Aorta (tissue), 5 donors: ENCODE results near the gene DHRS2. TPM values are rescaled to one million over a fixed set of nuclear protein-coding genes. Genes with fewer than 3 reads are reported as not detected.
A peak's percentile ranks its signal among the peaks of the same experiment; 100 is the strongest.
"Not testable (repeated sequence)": the region's sequence is repeated elsewhere in the genome, so short reads cannot be mapped to it uniquely, and the experiment has no call there.

Source experiments
- ATAC-seq: fragments of 200-7000 bp; cut with Tn5 transposase; one replicate; pipeline ENCODE4 v1.9.1; 2022; ENCODE audit warnings: moderate library complexity; ENCODE audit not compliant: low FRiP score
- DNase-seq, 2 donors: peaks; one replicate each; pipeline ENCODE4 v3.0.0-alpha.2; 2020
- H3K27ac ChIP-seq, 2 donors: one replicate each; pipeline ENCODE4 v1.5.1; 2013; ENCODE audit warnings: low read length in 2 of 2, mild to moderate bottlenecking in 2 of 2, moderate library complexity in 2 of 2, control low read depth in 1 of 2, inconsistent platforms in 1 of 2, low read depth in 1 of 2
- H3K27me3 ChIP-seq, 2 donors: one replicate each; pipeline ENCODE4 v1.6.1; 2013; ENCODE audit warnings: control low read depth in 1 of 2, low read length in 1 of 2, mild to moderate bottlenecking in 1 of 2, moderate library complexity in 1 of 2; ENCODE audit not compliant: insufficient read depth in 2 of 2, control insufficient read depth in 1 of 2
- H3K36me3 ChIP-seq, 2 donors: one replicate each; pipeline ENCODE4 v1.6.1; 2013; ENCODE audit warnings: control low read depth in 1 of 2, low read length in 1 of 2, mild to moderate bottlenecking in 1 of 2; ENCODE audit not compliant: insufficient read depth in 2 of 2, control insufficient read depth in 1 of 2
- H3K4me1 ChIP-seq, 2 donors: one replicate each; pipeline ENCODE4 v1.6.1; 2013; ENCODE audit warnings: low read length in 2 of 2, control low read depth in 1 of 2, mild to moderate bottlenecking in 1 of 2, moderate library complexity in 1 of 2; ENCODE audit not compliant: insufficient read depth in 2 of 2, control insufficient read depth in 1 of 2
- H3K4me3 ChIP-seq, 2 donors: one replicate each; pipeline ENCODE4 v1.5.1; 2013; ENCODE audit warnings: low read length in 2 of 2, control low read depth in 1 of 2, mild to moderate bottlenecking in 1 of 2
- H3K9me3 ChIP-seq: one replicate; pipeline ENCODE4 v1.6.1; 2013; ENCODE audit warnings: mild to moderate bottlenecking, low read length; ENCODE audit not compliant: control insufficient read depth
- WGBS, 2 donors: extraction: QIAGEN DNeasy Blood & Tissue Kit; methylation state at CpG; one replicate each; pipeline ENCODE4 v1.1.7; 2013; 5-methylcytosine and 5-hydroxymethylcytosine counted together
- intact Hi-C, 2 donors: fragments of 100-400 bp; cut with DNase I; formaldehyde crosslinking; loops; one replicate each; pipeline versions ENCODE4 v1.14.2 to v1.15.0; 2022
- polyA plus RNA-seq, 2 donors: library from polyadenylated mRNA; stranded (reverse); fragments of 200-250 nt; gene quantifications; one replicate each; pipeline ENCODE4 v1.2.3, GENCODE V29; 2013
- total RNA-seq, 2 donors: library from RNA; stranded (reverse); fragmentation: NEBNext Ultra II Directional; extraction: Animal tissue kit (Norgen Biotek cat#: 25700); gene quantifications; one replicate each; pipeline ENCODE4 v1.2.1, GENCODE V29; 2021
- donor health status: healthy with polysubstance abuse.
- donor health status: Bipolar disorder and iron deficiency.
- donor health status: DM: no; HTN: no; CAD: no.
- donor health status: DM: no; HTN: no; CAD: no.
- donor health status: DM: yes; HTN: yes; CAD: no.

DHRS2 gene
- total and polyA plus RNA-seq, 4 donors: 0.18 TPM; not detected in 3

DNA sequence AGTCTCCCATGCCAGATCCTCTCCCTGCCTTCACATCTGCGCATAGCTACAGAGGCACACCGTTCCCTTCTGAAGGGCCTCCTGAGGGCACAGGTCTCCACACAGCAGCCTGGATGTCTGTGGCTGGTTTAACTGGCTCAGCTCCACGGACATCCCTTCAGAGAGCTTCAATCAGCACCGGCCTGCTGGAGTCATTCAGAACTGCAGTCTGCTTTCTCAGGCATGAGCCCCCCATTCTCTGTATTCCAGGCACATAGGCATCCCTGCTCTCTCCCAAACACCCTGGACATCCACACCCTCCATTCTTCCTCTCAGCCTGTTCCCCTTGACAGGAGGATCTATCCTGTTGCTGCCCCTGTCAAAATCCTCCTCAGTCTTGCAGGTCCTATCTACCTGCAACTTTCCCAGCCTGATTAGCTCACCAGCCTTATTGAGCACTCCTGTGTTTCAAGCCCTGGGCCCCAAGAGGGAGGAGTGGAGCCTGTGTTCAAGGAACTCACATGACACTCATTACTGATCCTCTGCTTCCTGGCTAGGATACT lies 2.9 kb upstream of the DHRS2 start:
- no peak for DNase-seq
- no peaks in the 10 kb centered on the region for H3K9me3 ChIP-seq
- WGBS, 2 donors: 71 to 77% methylated on average over 4 of the region's 4 CpGs
- intact Hi-C loops: loop anchor here (5.0 to 10.0 kb wide), 2 partner anchors 282 to 294 kb away; no protein-coding TSS in a partner anchor
- H3K27ac ChIP-seq: no peak overlapping the region
- no peak overlapping the region for H3K4me3 ChIP-seq
- H3K36me3 ChIP-seq: no peaks in the 10 kb centered on the region
- ATAC-seq: no peak
- no peaks in the 10 kb centered on the region for H3K27me3 ChIP-seq
- H3K4me1 ChIP-seq: no peaks in the 10 kb centered on the region

- DNase-seq, H3K9me3 ChIP-seq, H3K4me1 ChIP-seq, H3K36me3 ChIP-seq, H3K27me3 ChIP-seq, ATAC-seq, H3K4me3 ChIP-seq, H3K27ac ChIP-seq: not testable (repeated sequence)
- intact Hi-C loops: loop anchor here (5.0 to 10.0 kb wide), 2 partner anchors 280 to 292 kb away; no protein-coding TSS in a partner anchor
- WGBS, 2 donors: 87 to 89% methylated on average over 5 of the region's 5 CpGs
Observed at GRCh38 chr14:23634698-23635412, 1.3 kb upstream of the DHRS2 start.

DNA sequence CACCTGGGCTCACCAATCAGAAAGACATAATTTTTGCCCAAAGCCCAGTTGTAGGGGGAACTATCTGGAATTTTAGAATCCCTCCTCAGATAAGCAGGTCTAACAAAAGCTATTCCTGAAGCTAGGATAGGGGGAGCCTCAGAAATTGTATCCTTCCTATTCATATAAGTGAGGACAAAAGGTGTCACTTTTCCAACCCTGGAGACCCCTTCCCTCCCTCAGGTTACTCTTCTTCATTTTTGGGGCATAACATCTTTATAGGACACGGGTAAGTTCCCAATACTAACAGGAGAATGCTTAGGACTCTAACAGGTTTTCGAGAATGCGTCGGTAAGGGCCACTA lies 1.1 kb downstream of the DHRS2 start:
- not testable (repeated sequence) for H3K4me1 ChIP-seq, ATAC-seq, DNase-seq, H3K27ac ChIP-seq, H3K4me3 ChIP-seq, H3K27me3 ChIP-seq, H3K36me3 ChIP-seq, H3K9me3 ChIP-seq
- intact Hi-C loops: loop anchor here in 1 of 2 donors (10.0 kb wide), 1 partner anchor 278 kb away; no protein-coding TSS in a partner anchor
- 91% methylated on average over 4 of the region's 4 CpGs for WGBS, 2 donors

DNA sequence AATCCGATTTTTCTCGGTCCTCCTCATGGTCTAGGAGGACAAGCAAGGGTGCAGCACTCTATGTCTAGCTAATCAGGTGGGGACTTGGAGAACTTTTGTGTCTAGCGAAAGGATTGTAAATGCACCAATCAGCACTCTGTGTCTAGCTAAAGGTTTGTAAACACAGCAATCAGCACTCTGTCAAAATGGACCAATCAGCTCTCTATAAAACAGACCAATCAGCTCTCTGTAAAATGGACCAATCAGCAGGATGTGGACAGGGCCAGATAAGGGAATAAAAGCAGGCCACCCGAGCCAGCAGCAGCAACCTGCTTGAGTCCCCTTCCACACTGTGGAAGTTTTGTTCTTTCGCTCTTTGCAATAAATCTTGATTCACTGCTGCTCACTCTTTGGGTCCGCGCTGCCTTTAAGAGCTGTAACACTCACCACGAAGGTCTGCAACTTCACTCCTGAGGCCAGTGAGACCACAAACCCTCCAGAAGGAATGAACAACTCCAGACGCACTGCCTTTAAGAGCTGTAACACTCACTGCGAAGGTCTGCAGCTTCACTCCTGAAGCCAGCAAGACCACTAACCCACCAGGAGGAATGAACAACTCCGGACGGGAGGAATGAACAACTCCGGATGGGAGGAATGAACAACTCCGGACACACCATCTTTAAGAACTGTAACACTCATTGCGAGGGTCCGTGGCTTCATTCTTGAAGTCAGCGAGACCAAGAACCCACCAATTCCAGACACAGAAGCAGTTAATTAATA lies 1.7 kb downstream of the DHRS2 start:
- H3K27ac ChIP-seq, H3K27me3 ChIP-seq, DNase-seq, H3K36me3 ChIP-seq, H3K4me3 ChIP-seq, H3K9me3 ChIP-seq, ATAC-seq, H3K4me1 ChIP-seq: not testable (repeated sequence)
- intact Hi-C loops: loop anchor here in 1 of 2 donors (10.0 kb wide), 1 partner anchor 277 kb away; no protein-coding TSS in a partner anchor
- 86 to 87% methylated on average over 17 of the region's 17 CpGs for WGBS, 2 donors

- intact Hi-C loops: loop anchor here in 1 of 2 donors (10.0 kb wide), 1 partner anchor 276 kb away; no protein-coding TSS in a partner anchor
- DNase-seq (no peak), ATAC-seq (no peak)
- WGBS, 2 donors: 87% methylated on average over 8 of the region's 8 CpGs
- H3K27ac ChIP-seq: no peak overlapping the region
- no peaks in the 10 kb centered on the region for H3K4me1 ChIP-seq
- H3K9me3 ChIP-seq: no peaks in the 10 kb centered on the region
- no peaks in the 10 kb centered on the region for H3K36me3 ChIP-seq
- no peak overlapping the region for H3K4me3 ChIP-seq
- no peaks in the 10 kb centered on the region for H3K27me3 ChIP-seq
Observed at GRCh38 chr14:23638414-23639047, 2.4 kb downstream of the DHRS2 start.

DNA sequence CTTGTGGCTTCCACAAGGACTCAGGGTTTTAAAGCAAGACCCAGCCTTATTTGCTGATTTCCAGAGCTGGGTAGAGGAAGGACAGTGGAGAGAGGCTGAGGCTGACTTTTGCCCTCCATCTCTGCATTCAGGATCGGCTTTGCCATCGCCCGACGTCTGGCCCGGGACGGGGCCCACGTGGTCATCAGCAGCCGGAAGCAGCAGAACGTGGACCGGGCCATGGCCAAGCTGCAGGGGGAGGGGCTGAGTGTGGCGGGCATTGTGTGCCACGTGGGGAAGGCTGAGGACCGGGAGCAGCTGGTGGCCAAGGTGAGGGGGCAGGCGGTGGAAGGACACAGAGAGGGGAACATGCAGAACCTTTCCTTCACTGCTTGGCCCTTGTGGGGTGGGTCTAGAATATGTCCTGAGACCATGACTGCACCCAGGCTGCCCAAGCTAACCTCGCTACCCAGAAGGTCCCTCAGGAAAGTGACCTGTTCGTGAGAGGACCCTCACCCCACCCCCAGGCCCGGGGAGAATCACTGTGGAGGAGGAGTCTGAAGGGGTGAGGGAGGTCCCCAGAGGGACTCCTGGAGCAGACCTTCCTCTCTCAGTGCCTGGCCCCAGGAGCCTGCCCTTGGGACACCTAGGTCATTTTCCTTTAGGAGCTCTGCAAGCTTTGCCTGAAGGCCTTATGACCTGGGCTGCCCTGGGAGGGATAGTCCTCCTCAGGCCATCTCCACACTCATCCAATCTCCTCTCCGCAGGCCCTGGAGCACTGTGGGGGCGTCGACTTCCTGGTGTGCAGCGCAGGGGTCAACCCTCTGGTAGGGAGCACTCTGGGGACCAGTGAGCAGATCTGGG lies 3.1 kb downstream of the DHRS2 start:
- Histone ChIP-seq H3K27ac (no peak overlapping the region), H3K36me3 (no peaks in the 10 kb centered on the region), H3K9me3 (no peaks in the 10 kb centered on the region), H3K27me3 (no peaks in the 10 kb centered on the region), H3K4me1 (no peaks in the 10 kb centered on the region), H3K4me3 (no peak overlapping the region)
- DNase-seq (no peak), ATAC-seq (peak; percentile 27)
- WGBS, 2 donors: 91 to 92% methylated on average over 21 of the region's 21 CpGs
- intact Hi-C loops: loop anchor here in 1 of 2 donors (10.0 kb wide), 1 partner anchor 276 kb away; no protein-coding TSS in a partner anchor

DNA sequence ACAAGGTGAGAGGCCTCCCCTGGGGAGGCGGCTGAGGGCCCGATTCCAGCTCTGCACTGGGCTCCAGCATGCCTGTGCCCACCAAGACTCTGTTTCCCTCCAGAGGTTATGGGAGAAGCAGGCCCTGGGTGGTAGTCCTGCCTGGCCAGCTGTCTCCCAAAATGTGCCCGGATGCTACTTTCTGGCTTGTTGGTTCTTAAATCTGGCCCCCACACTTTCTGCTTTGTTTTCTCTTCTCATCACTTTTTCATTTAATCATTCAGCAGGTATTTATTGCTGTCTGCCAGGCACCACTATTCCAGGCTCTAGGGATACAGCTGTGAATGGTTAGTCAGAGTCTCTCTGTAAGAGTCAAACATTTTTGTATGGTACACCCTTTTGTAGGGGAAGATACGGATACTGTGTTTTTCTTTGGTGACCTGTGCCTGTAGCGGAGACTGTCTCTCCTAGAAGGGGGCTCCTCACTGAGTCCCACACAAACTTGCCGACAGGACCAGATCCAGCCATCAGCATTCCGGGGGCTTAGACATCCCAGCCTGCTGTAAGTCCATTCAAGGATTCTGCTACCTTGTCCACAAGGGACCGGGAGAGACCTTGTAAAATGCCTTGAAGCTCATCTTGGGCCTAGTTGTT lies 3.8 kb downstream of the DHRS2 start:
- ATAC-seq (no peak), DNase-seq (no peak)
- H3K27me3 ChIP-seq: no peaks in the 10 kb centered on the region
- H3K4me3 ChIP-seq: no peak overlapping the region
- no peaks in the 10 kb centered on the region for H3K4me1 ChIP-seq
- H3K27ac ChIP-seq: no peak overlapping the region
- WGBS, 2 donors: 89 to 91% methylated on average over 8 of the region's 8 CpGs
- intact Hi-C loops: loop anchor here in 1 of 2 donors (10.0 kb wide), 1 partner anchor 275 kb away; no protein-coding TSS in a partner anchor
- H3K9me3 ChIP-seq: no peaks in the 10 kb centered on the region
- no peaks in the 10 kb centered on the region for H3K36me3 ChIP-seq
